H9 (cell line): ENCODE results near the gene GIMAP6. TPM values are rescaled to one million over a fixed set of nuclear protein-coding genes. Genes with fewer than 3 reads are reported as not detected.
"Not testable (repeated sequence)": the region's sequence is repeated elsewhere in the genome, so short reads cannot be mapped to it uniquely, and the experiment has no call there.

Source experiments
- DNase-seq: peaks from one replicate; pipeline ENCODE4 v3.0.0-alpha.2; 2017
- H2AFZ ChIP-seq: one replicate; pipeline ENCODE4 v1.6.1; 2013; ENCODE audit warnings: mild to moderate bottlenecking, low read length, control low read depth, moderate library complexity
- H2AK5ac ChIP-seq: 2 replicates; pipeline ENCODE4 v1.6.1; 2013; ENCODE audit warnings: low read length, control low read depth, mixed read lengths; ENCODE audit not compliant: insufficient read length
- H2BK120ac ChIP-seq: one replicate; pipeline ENCODE4 v1.6.1; 2013; ENCODE audit warnings: low read depth, mild to moderate bottlenecking, low read length, control low read depth, inconsistent platforms; ENCODE audit not compliant: poor library complexity, severe bottlenecking
- H2BK12ac ChIP-seq: 2 replicates; pipeline ENCODE4 v1.6.1; 2013; ENCODE audit warnings: low read length, control low read depth, mixed read lengths, low read depth; ENCODE audit not compliant: insufficient read length
- H2BK15ac ChIP-seq: 2 replicates; pipeline ENCODE4 v1.6.1; 2013; ENCODE audit warnings: low read depth, low read length, control low read depth
- H2BK20ac ChIP-seq: one replicate; pipeline ENCODE4 v1.6.1; 2013; ENCODE audit warnings: low read depth, mild to moderate bottlenecking, low read length, control low read depth, inconsistent platforms; ENCODE audit not compliant: poor library complexity, severe bottlenecking
- H2BK5ac ChIP-seq: 2 replicates; pipeline ENCODE4 v1.6.1; 2013; ENCODE audit warnings: low read length, control low read depth, mixed read lengths; ENCODE audit not compliant: insufficient read length
- H3K14ac ChIP-seq: 2 replicates; pipeline ENCODE4 v1.6.1; 2013; ENCODE audit warnings: low read length, control low read depth; ENCODE audit not compliant: insufficient read depth
- H3K18ac ChIP-seq: 2 replicates; pipeline ENCODE4 v1.6.1; 2013; ENCODE audit warnings: low read depth, mild to moderate bottlenecking, mixed read lengths, low read length, control low read depth; ENCODE audit not compliant: insufficient read length
- H3K23ac ChIP-seq: 2 replicates; pipeline ENCODE4 v1.6.1; 2013; ENCODE audit warnings: low read length, control low read depth, mixed read lengths, low read depth; ENCODE audit not compliant: insufficient read length
- H3K23me2 ChIP-seq: 2 replicates; pipeline ENCODE4 v1.6.1; 2013; ENCODE audit warnings: low read depth, mild to moderate bottlenecking, mixed read lengths, low read length, control low read depth; ENCODE audit not compliant: insufficient read length, poor library complexity, severe bottlenecking
- H3K27ac ChIP-seq: 2 replicates; pipeline ENCODE4 v1.5.1; 2013; ENCODE audit warnings: low read length, control low read depth, mixed read lengths, low read depth; ENCODE audit not compliant: insufficient read length
- H3K27me3 ChIP-seq: 2 replicates; pipeline ENCODE4 v1.6.1; 2013; ENCODE audit warnings: low read length, control low read depth, inconsistent platforms; ENCODE audit not compliant: insufficient read depth
- H3K4ac ChIP-seq: 2 replicates; pipeline ENCODE4 v1.6.1; 2013; ENCODE audit warnings: low read depth, mild to moderate bottlenecking, control low read depth, inconsistent platforms, low read length, moderate library complexity
- H3K4me1 ChIP-seq: 2 replicates; pipeline ENCODE4 v1.6.1; 2013; ENCODE audit warnings: low read length, control low read depth, inconsistent platforms; ENCODE audit not compliant: insufficient read depth
- H3K4me2 ChIP-seq: 2 replicates; pipeline ENCODE4 v1.6.1; 2013; ENCODE audit warnings: low read length, control low read depth, mixed read lengths; ENCODE audit not compliant: insufficient read length, insufficient read depth
- H3K56ac ChIP-seq: 2 replicates; pipeline ENCODE4 v1.6.1; 2013; ENCODE audit warnings: low read depth, mild to moderate bottlenecking, mixed read lengths, low read length, control low read depth; ENCODE audit not compliant: insufficient read length
- H3K79me1 ChIP-seq: 2 replicates; pipeline ENCODE4 v1.6.1; 2013; ENCODE audit warnings: low read depth, mild to moderate bottlenecking, moderate library complexity, low read length, control low read depth, inconsistent platforms; ENCODE audit not compliant: insufficient read depth, poor library complexity, severe bottlenecking
- H3K79me2 ChIP-seq: 2 replicates; pipeline ENCODE4 v1.6.1; 2013; ENCODE audit warnings: low read length, control low read depth, inconsistent platforms; ENCODE audit not compliant: insufficient read depth
- H3K9ac ChIP-seq: 2 replicates; pipeline ENCODE4 v1.6.1; 2013; ENCODE audit warnings: low read length, control low read depth, mixed read lengths; ENCODE audit not compliant: insufficient read length; ENCODE audit errors: extremely low read depth
- H3K9me3 ChIP-seq: one replicate; pipeline ENCODE4 v1.6.1; 2013; ENCODE audit warnings: low read depth, low read length, inconsistent platforms; ENCODE audit not compliant: control insufficient read depth
- H3T11ph ChIP-seq: one replicate; pipeline ENCODE4 v1.6.1; 2013; ENCODE audit warnings: mild to moderate bottlenecking, low read length, control low read depth, inconsistent platforms
- H4K20me1 ChIP-seq: one replicate; pipeline ENCODE4 v1.6.1; 2013; ENCODE audit not compliant: control insufficient read depth, insufficient read length, insufficient read depth
- H4K5ac ChIP-seq: 2 replicates; pipeline ENCODE4 v1.6.1; 2013; ENCODE audit warnings: low read depth, mild to moderate bottlenecking, mixed read lengths, low read length, control low read depth; ENCODE audit not compliant: insufficient read length
- H4K8ac ChIP-seq: replicated peaks from 2 replicates; pipeline ENCODE4 v1.6.1; 2013; ENCODE audit warnings: low read length, control low read depth, mixed read lengths, low read depth; ENCODE audit not compliant: insufficient read length
- H4K91ac ChIP-seq: 2 replicates; pipeline ENCODE4 v1.6.1; 2013; ENCODE audit warnings: low read depth, mild to moderate bottlenecking, moderate library complexity, mixed read lengths, low read length, control low read depth; ENCODE audit not compliant: insufficient read length
- H3K27ac Mint-ChIP-seq, 3 experiments: 2 replicates in 2 of 3; 3 replicates in 1 of 3; pipeline ENCODE4 v1.8.0; 2020 to 2021; ENCODE audit warnings: mixed read lengths in 3 of 3, mild to moderate bottlenecking in 1 of 3, moderate library complexity in 1 of 3
- H3K27me3 Mint-ChIP-seq: 2 replicates; pipeline ENCODE4 v1.8.0; 2021; ENCODE audit warnings: low read depth, mild to moderate bottlenecking, moderate library complexity, mixed read lengths
- H3K36me3 Mint-ChIP-seq, 3 experiments: 2 replicates in 2 of 3; 3 replicates in 1 of 3; pipeline ENCODE4 v1.8.0; 2020 to 2021; ENCODE audit warnings: low read depth in 3 of 3, mixed read lengths in 3 of 3; ENCODE audit not compliant: insufficient read depth in 1 of 3
- H3K4me1 Mint-ChIP-seq, 2 experiments: 2 replicates each; pipeline ENCODE4 v1.8.0; 2020; ENCODE audit warnings: mixed read lengths in 2 of 2
- H3K4me3 Mint-ChIP-seq, 2 experiments: 2 replicates in 1 of 2; 3 replicates in 1 of 2; pipeline ENCODE4 v1.8.0; 2020 to 2021; ENCODE audit warnings: mild to moderate bottlenecking in 2 of 2, mixed read lengths in 2 of 2, moderate library complexity in 1 of 2
- H3K9me3 Mint-ChIP-seq, 2 experiments: 2 replicates in 1 of 2; 3 replicates in 1 of 2; pipeline ENCODE4 v1.8.0; 2020; ENCODE audit warnings: mild to moderate bottlenecking in 2 of 2, mixed read lengths in 2 of 2, moderate library complexity in 1 of 2
- CTCF ChIP-seq: fragments of 200-600 bp; sonication (generic); conservative IDR thresholded peaks from 3 replicates; pipeline ENCODE4 v1.8.0; 2021; ENCODE audit warnings: antibody characterized with exemption, mild to moderate bottlenecking
- WGBS: extraction: QIAGEN DNeasy Blood & Tissue Kit; methylation state at CpG from one replicate; pipeline ENCODE4 v1.1.7; 2013; ENCODE audit warnings: missing lambda C conversion rate, low lambda C conversion rate, mixed read lengths; ENCODE audit not compliant: insufficient read length; ENCODE audit errors: extremely low coverage; 5-methylcytosine and 5-hydroxymethylcytosine counted together
- total RNA-seq: library from RNA; stranded (reverse); gene quantifications from 2 replicates; pipeline ENCODE4 v1.2.1, GENCODE V29; 2021

Gene GIMAP6
- total RNA-seq, 1 experiment from 2014 or later = not detected

DNA sequence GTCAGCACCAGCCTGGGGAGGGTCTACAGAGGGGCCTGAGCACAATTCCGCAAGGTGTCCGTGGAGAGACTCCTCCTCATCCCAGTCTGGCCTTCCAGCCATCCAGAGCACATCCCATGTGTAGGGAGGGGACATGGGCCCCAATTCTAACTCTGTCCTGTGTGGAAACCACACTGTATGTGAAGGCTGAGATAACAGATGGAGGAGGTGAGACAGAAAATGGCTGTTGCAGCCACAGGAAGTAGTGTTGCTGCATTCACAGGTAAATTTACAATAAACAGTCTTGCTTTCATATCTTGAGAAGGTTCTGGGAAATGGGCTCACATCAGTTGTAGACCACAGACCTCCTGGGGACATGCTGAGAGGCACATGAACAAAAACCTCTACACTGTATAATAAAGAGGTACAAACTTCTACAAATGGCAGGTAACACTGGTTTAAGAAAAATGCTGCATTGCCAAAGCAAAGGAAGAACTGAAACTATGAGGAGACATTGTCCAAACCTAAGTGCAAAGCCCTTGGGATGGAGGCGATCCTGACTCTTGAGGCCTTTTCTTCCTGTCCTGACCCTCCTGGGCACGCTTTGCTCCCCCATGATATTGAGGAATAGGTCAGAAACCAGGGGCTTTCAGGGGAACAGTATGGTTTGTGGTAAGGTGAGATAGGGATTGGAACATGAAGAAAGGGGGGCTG is 31.8 kb upstream of the GIMAP6 start:
- Histone ChIP-seq H2AFZ (no peak overlapping the region), H3K79me2 (no peaks in the 10 kb centered on the region), H3K9me3 (peaks cover 5% of the 10 kb centered on the region), H2BK12ac (no peak overlapping the region), H4K91ac (no peak overlapping the region), H2AK5ac (no peak overlapping the region), H3K4me2 (no peak overlapping the region), H3K9ac (no peak overlapping the region), H2BK120ac (no peak overlapping the region), H4K8ac (no peak overlapping the region), H4K20me1 (no peaks in the 10 kb centered on the region), H3T11ph (no peak overlapping the region), H2BK5ac (no peak overlapping the region), H3K23me2 (no peaks in the 10 kb centered on the region), H3K4ac (no peak overlapping the region), H3K4me1 (no peaks in the 10 kb centered on the region), H3K27me3 (no peaks in the 10 kb centered on the region), H2BK20ac (no peak overlapping the region), H3K56ac (no peak overlapping the region), H3K23ac (no peak overlapping the region), H3K14ac (no peak overlapping the region), H4K5ac (no peak overlapping the region), H2BK15ac (no peak overlapping the region), H3K79me1 (no peaks in the 10 kb centered on the region), H3K27ac (no peak overlapping the region), H3K18ac (no peak overlapping the region)
- H3K36me3 Mint-ChIP-seq = no peaks in the 10 kb centered on the region; a peak in 2 of 7 replicates
- H3K27me3 Mint-ChIP-seq = peaks cover 66% of the 10 kb centered on the region
- no peaks in the 10 kb centered on the region for H3K4me1 Mint-ChIP-seq
- WGBS = no CpG with 5 or more reads among the region's 4 CpGs
- H3K4me3 Mint-ChIP-seq = no peak overlapping the region
- TF ChIP-seq CTCF = no peak
- peaks cover 6 to 7% of the 10 kb centered on the region in 2 experiments; a peak in 2 of 5 replicates for H3K9me3 Mint-ChIP-seq
- no peak overlapping the region for H3K27ac Mint-ChIP-seq
- no peak for DNase-seq

DNA sequence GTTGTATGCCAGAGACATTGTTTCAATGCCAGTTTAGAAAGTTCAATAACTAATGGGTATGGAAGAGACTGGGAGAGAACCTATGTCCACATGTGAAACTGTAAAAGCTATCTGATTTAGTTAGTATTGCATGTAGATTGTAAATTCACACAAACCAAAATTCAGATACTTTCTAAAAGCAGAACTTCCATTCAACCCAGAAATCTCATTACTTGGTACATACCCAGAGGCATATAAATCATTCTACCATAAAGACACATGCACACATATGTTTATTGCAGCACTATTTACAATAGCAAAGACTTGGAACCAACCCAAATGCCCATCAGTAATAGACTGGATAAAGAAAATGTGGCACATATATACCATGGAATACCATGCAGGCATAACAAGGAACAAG is 30.6 kb upstream of the GIMAP6 start:
- H3K4ac ChIP-seq = not testable (repeated sequence)

More for the DNA sequence above, 30.6 kb upstream of the GIMAP6 start:
- H4K91ac ChIP-seq, H3K4me2 ChIP-seq, H3K27ac ChIP-seq, H3K9me3 Mint-ChIP-seq, H2BK12ac ChIP-seq, H2BK20ac ChIP-seq, H2AFZ ChIP-seq, H3K9me3 ChIP-seq, H3K23me2 ChIP-seq, H3K23ac ChIP-seq, H3K14ac ChIP-seq, H3K4me3 Mint-ChIP-seq, H3T11ph ChIP-seq, H2BK120ac ChIP-seq, H2BK5ac ChIP-seq, H3K18ac ChIP-seq, H3K56ac ChIP-seq, H2AK5ac ChIP-seq, H3K4me1 Mint-ChIP-seq, H2BK15ac ChIP-seq, H3K79me2 ChIP-seq, H3K9ac ChIP-seq, DNase-seq, H4K8ac ChIP-seq, H3K36me3 Mint-ChIP-seq, H3K27ac Mint-ChIP-seq, H3K27me3 ChIP-seq, H3K4me1 ChIP-seq, H4K5ac ChIP-seq, H4K20me1 ChIP-seq, H3K79me1 ChIP-seq: not testable (repeated sequence)
- H3K27me3 Mint-ChIP-seq = peaks cover 69% of the 10 kb centered on the region
